GM21576 (cell line): ENCODE results near the gene TSHZ3.

Source experiments
- ATAC-seq: cut with Tn5 transposase; IDR thresholded peaks from one replicate; pipeline ENCODE4 v1.9.1; 2021; ENCODE audit warnings: mild to moderate bottlenecking, moderate library complexity; ENCODE audit not compliant: unreplicated experiment

Gene TSHZ3, protein sequence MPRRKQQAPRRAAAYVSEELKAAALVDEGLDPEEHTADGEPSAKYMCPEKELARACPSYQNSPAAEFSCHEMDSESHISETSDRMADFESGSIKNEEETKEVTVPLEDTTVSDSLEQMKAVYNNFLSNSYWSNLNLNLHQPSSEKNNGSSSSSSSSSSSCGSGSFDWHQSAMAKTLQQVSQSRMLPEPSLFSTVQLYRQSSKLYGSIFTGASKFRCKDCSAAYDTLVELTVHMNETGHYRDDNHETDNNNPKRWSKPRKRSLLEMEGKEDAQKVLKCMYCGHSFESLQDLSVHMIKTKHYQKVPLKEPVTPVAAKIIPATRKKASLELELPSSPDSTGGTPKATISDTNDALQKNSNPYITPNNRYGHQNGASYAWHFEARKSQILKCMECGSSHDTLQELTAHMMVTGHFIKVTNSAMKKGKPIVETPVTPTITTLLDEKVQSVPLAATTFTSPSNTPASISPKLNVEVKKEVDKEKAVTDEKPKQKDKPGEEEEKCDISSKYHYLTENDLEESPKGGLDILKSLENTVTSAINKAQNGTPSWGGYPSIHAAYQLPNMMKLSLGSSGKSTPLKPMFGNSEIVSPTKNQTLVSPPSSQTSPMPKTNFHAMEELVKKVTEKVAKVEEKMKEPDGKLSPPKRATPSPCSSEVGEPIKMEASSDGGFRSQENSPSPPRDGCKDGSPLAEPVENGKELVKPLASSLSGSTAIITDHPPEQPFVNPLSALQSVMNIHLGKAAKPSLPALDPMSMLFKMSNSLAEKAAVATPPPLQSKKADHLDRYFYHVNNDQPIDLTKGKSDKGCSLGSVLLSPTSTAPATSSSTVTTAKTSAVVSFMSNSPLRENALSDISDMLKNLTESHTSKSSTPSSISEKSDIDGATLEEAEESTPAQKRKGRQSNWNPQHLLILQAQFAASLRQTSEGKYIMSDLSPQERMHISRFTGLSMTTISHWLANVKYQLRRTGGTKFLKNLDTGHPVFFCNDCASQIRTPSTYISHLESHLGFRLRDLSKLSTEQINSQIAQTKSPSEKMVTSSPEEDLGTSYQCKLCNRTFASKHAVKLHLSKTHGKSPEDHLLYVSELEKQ

DNA sequence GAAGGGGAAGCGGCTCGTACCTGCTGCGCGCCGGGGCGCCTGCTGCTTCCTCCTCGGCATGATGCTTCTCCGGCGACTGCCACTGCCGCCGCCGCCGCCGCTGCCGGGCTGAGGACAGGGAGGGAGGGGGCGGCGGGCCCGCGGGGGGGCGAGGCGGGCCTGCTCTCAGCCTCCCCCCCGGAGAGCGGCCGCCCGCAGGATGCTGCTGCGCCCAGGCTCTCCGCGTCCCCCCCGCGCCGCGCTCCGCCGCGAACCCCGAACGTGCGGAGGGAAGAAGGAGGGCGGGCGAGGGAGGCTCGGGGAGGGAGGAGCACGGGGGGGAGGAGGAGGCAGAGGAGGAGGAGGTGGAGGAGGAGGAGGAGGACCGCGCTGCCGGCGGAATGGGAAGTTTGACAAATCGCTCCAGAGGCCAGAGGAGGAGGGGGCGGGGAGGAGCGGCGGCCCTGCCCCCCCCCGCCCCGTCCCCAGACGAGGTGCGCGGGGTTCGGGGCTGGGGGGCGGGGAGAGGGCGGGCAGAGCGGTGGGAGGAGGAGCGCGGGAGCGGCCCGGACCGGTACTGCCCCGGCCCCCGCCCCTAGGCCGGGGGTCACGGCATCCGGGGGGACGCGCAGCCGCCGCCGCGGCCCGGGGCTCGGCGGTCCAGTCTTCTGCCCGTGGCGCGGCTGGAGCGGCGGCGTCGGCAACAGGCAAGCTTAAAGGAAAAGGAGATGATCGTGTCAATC lies at the start of gene TSHZ3:
Gene TSHZ3, minus strand, starts transcription at position 277 of the 722 bp plus-strand sequence. Its CDS starts 217 bp downstream, at position 60.
- no peak for ATAC-seq

DNA sequence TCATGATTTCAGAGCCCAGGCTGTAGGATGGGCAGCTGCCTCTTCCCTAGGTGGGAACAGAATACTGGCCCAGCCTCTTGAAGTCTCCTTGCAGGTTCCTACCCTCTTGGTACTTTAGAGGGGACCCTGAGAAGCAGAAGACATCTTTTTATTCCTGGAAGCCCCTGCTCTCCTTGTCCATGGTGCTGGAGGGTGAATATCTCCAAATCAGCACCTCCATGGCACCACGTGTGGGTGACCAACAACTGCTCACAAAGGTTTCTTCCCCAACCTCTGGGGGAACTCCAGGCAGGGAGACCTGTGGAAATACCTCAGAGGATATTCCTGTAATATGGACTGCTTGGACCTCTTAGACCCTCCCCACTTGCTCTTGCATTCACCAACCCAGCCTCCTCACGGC lies 48.1 kb upstream of the TSHZ3 start:
- ATAC-seq: no peak

- no peak for ATAC-seq
Measured at GRCh38 chr19:31392464-31392863, 43.2 kb upstream of the TSHZ3 start.

DNA sequence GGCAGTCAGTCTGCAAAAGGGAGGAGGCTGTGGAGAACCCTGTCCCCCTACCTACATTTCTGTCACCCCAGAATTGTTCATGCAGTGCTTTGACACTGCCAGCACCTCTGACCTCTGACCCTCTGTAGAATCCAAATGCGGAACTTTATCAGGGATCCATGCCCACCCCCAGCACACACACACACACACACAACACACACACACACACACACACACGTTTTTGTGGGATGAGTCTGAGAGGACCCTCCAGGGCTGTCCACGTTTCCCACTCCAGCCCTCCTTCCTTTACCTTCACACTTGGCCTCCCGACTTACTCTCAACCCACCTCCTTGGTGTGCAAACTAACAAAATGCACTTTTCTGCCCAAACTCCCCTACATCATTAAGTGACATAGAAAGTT lies 42.3 kb upstream of the TSHZ3 start:
- ATAC-seq: no peak

GRCh38 chr19:31390711-31391110 lies 41.5 kb upstream of the TSHZ3 start:
- no peak for ATAC-seq

DNA sequence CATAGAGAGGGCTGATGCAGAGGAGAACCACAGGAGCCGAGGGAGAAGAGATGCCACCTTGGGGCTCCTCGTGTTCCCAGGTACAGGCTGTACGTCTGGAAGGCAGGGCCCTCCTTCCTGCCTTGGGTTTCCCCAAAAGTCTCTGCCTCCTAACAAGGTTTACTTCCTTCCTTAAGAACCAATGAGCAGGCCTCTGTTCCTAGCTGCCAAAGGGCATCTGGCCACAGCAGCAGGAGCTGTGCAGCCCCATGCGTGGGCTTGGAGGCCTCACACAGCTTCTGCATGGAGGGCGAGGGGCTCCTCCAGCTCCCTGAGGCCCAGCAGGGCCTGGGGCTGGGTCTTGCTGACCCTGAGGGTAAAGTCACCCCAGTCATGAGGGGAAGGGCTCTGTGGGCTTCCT lies 40.6 kb upstream of the TSHZ3 start:
- ATAC-seq: no peak

DNA sequence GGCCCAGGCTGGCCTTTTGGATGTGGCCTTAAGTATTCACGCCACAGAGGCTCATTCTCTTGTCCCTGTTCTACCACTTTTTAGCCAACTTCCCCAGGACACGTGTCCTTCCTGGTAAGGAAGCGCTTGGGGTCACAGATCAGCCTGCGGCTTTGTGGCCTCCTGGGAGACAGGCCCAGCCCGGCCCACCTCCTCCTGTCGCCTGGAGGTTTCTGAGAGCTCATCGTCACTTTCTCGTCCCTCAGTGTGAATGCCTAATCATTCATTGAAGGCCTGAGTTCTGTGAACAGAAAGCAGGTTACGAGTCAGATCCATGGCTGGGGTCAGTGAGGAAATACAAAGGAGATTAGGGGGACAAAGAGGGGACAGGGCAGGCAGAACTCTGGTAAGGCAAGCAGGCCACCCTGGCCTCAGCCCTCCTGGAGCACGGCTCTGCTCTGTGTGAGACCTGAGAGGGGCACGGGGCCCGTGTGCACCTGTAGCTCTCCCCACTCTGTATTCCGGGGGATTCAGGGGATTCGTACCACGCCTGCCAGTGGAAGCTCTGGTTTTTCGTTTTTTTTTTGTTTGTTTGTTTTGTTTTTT lies 38.6 kb upstream of the TSHZ3 start:
- ATAC-seq: no peak

DNA sequence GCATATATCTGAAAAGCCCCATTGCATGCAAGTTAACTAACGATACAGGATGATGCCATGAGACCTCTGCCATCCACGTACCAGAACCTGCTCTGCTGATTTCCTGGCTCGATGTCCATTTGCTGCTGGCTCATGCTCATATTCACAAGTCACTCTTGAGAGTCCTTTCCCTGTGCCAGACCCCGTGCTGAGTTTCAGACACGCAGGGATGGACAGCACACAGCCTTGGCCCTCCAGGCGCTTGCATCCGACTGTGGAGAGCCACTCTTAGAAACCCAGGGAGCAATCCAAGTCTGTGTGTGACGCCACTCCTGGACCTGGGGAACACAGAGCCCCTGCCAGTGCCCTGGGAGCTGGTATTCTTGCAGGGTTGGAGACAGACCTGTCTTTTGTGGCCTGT lies 37.6 kb upstream of the TSHZ3 start:
- no peak for ATAC-seq

DNA sequence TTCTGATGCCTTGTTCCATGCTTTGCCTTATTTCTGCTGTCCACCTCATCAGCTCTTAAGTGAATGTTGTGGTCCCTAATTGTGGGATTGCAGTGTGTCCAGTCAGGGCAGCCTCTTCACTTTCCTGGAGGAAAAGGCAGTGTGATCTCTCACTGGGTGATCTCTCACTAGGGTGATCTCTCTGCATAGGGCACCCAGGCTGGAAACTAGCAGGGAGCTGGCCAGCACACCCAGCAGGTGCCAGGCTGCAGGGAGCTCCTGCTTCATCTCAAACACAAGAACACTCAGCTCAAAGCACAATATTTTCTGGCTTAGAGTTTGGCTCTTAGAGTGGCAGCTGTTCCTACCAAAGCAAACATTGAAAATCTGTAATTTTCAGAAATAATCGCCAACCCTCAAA lies 36.5 kb upstream of the TSHZ3 start:
- ATAC-seq: no peak

DNA sequence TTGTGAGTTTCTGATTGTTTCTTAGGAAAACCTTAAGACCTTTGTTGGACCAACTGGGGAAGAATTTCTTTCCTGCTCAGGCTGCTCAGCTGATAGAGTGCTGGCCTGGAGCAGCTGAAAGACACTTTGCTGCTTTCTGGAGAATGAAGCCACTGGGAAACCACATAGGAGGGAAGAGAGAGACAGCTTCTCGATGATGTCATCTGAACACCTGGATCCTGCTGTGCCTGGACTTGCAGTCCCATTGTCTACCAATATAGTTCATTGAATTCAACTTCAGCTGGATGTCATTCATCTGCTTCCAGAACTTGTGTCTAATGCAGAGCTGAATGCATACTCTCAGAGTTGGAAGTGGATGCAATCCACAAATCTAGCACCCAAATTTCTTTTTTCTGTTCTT lies 34.3 kb upstream of the TSHZ3 start:
- no peak for ATAC-seq

GRCh38 chr19:31380854-31381253 lies 31.6 kb upstream of the TSHZ3 start:
- no peak for ATAC-seq

DNA sequence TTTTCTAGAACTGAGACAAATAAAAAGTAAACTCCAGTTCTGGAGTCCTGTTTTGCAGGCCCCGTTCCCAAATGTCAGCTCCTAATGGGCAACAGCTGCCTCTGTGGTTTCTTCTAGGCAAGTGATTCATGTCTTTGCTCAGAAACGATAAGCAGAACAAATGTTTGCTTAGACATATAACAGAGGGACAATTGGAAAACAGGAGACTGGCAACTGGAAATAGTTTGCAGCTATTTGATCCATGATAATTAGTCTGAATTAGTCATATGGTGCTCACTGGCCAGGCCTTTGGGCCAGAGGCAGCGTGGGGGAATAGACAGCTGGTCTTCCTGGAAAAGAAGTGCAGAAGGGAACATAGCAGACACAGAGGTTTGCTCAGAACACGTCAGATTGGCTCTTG lies 29.2 kb upstream of the TSHZ3 start:
- ATAC-seq: no peak

GRCh38 chr19:31377736-31378135 lies 28.5 kb upstream of the TSHZ3 start:
- ATAC-seq: no peak

DNA sequence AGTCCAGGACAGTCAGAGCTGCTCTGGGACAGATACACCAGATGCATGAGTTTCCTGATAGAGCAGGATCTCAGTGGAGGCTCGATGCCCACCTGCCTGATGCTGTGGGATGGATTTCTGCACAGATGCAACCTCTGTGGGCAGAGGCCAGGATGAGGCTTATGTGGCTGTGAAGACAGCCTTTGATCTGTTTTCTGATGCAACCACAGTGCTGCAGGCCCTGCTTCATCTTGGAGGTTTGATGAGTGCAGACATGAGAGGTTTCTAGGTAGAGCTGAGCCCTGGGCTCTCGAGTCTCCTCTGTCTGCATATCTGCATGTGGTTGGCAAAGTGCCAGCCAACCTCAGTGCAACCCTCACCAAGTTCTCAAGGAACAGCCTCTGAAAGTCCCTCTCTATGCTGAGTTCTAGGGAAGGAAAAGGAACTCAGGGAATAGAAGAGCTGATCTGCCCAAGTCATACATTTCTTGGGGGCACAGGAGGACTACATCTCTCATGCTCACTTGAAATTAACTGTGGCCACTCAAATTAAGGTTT lies 23.1 kb upstream of the TSHZ3 start:
- ATAC-seq: no peak

DNA sequence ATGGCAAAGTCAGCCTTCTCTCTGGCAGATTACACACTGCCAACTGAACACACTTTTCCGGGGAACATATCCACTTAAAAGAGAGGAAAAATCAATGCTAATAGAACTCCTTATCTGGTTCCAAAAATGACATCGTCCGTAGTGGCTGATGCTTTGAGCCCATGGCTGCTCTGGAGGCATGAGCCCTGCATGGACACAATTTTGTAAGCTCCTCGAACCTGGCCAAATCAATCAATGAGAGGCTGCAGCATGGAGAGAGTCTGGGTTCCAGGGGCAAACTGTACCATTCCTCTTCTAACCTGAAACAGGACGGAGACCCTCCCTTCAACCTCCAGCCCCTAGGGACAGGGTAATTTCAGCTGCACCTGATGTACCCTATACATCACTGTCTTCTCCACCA lies 21.0 kb upstream of the TSHZ3 start:
- ATAC-seq: no peak

GRCh38 chr19:31364963-31365362 lies 15.7 kb upstream of the TSHZ3 start:
- ATAC-seq: no peak

DNA sequence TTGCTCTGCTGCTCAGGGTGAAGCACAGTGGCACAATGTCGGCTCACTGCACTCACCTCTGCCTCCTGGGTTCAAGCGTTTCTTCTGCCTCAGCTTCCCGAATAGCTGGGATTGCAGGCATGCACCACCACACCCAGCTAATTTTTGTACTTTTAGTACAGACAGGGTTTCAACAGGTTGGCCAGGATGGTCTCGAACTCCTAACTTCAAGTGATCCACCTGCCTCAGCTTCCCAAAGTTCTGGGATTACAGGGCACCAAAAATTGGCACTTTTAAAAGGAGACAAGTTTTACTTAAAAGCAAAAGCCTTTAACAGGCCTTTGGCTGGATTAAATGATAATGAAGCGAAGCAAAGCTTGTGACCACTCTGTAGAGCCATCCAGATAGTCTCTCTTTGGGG lies 12.5 kb upstream of the TSHZ3 start:
- ATAC-seq: no peak

DNA sequence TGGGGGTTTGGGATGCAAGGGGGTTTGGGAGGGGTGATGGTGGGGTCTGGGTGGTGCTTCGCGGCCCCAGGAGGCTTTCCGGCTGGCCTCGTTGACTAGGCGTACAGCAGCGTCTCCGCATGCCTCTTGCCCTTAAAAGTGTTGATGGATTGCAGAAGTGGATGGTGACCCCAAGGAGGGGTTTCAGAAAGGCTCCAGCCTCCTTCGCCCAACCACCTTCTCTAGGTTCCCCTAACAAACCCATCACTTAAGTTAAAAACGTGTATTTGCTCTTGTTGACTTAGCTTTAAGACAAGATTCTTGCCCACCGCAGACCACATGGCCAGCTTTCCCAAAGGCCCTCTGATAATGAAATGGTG lies 8.1 kb upstream of the TSHZ3 start:
- ATAC-seq: no peak

GRCh38 chr19:31356587-31357314 lies 7.5 kb upstream of the TSHZ3 start:
- ATAC-seq: no peak
